ENCODE data around the gene ATF7.
"Not testable (repeated sequence)": the region's sequence is repeated elsewhere in the genome, so short reads cannot be mapped to it uniquely, and the experiment has no call there.

ATF7 gene

DNA sequence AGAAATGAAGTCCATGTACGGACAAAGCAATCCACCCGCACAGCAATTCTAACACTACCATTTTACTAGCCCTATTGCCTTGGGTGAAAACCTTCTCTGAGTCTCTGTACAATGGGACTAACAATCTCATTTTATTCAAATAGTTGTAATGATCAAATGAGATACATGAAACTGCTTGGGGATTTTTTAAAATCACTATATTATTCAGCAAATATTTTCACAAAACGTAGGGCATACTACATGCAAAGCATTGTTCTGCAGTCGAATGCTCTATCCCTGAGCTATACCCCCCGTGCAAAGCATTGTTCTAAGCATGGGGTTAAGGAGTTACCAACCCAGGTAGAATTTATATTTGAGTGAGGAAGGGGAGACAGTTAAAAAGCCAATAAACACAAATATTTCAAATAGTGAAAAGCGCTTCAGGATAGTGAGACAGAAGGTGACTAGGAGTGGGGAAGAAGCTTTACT is 554 bp upstream of the ATF7 start:
- no peak for DNase-seq

DNA sequence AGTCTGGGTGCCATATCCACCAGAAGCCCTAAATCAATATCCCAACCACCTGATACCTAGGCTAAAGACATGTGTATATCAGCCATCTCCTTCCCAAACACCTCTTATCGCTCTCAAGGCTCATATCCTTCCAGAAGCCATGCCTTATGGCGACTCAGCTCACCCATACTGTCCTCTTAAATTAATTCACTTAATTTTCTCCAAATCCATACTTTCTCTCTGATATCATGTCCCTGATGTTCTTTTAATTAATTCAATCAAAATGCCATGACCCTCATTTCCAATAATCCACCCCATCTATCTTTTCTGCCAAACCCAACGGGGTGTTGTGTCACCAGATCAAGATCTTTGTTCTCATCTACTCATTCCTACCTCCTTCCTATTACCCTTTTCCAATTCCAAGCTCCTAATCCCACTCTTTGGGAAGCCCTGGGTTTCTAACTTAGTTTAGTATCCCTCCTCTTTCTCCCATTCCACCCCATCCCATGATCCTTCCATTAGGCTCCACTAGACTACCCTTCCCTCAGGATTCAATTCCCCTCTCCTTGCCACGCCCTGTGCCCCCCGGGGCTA is 723 bp downstream of the ATF7 start:
- no peak for DNase-seq

DNA sequence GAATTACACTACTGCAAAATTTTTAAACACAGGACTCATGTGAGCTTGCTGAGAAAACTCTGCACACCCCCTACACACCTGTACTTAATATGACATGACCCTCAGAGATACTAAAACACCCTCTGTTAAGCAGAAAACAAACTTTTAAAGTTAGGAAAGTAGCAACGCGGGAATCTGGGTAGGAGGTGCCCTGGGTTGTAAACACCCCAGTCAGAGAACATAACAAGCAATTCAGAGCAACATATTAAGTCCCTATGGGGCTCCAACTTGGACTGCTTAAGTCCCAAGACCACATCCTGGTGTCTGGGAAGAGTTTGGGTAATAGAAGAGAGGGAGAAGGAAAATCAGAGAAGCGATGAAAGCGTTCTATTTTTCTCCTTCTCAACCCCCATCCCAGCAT is 1.2 kb downstream of the ATF7 start:
- DNase-seq: no peak

DNA sequence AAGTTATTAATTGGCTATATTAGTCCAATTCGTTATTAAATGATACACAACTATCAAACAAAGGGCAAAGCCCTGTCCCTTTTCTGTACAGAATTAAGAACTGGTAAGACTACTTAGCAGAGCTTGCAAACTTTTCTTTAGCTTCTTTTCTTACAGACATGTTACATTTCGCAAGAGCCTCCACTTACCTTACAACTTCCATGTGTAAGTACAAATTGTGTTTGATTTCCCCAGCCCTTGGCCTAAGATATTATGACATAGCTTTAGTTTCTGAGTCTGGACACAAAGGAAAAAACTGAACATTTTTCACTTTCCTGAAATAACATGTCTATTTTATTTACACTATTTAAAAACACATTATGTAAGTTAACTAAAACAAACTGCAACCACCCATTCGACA is 1.7 kb downstream of the ATF7 start:
- no peak for DNase-seq

DNA sequence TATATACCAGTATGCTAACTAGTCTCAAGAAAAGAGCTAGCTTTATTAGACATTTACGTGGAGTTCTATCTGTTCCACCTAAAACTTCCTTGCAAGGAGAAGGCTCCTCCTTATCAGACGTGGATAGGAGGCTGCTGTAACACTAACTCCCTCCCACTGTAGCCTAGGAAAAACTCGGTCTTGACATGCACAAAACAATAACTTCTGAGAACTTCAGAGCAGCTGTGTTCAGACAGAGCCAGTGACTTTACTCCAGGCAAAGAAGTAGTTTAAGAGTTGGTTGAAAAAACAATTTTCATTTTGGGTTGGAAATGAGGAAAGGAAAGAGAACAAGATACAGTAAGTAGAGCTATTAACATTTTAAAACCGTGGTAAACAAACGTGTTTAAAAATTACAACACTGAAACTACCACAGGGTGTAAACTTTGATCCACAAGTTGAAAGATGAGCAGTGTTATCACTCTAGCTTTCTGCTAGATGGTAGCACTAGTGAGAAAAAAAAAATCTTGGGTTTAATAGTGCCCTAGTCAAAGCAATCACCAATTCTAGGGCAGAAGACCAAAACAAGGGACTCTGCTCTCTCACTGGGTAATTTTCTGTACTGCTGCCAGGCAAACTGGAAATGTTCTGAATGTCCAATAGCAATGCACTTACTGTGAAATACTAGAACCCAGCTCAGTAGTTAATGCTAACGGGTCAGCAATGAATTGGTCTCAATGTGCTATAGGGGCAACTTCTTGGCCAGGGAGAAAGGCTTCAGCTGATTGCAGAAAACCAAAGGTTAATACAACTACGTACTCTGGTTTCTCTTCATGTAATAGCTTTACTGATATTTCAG is 2.4 kb downstream of the ATF7 start:
- no peak for DNase-seq

DNA sequence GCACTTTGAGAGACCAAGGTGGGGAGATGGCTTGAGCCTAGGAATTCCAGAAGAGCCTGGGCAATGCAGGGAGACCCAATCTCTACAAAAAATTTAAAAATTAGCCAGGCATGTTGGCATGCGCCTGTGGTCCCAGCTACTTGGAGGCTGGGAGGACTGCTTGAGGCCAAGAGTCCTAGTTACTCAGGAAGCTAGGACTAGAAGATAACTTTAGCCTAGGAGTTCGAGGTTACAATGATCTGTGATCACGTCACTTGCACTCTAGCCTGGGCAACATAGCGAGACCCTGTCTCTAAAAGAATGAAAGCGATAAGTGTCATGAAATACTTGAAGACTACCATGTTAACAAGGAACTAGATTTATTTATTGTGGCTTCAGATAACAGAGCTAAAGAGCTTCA is 3.5 kb downstream of the ATF7 start:
- no peak for DNase-seq

DNA sequence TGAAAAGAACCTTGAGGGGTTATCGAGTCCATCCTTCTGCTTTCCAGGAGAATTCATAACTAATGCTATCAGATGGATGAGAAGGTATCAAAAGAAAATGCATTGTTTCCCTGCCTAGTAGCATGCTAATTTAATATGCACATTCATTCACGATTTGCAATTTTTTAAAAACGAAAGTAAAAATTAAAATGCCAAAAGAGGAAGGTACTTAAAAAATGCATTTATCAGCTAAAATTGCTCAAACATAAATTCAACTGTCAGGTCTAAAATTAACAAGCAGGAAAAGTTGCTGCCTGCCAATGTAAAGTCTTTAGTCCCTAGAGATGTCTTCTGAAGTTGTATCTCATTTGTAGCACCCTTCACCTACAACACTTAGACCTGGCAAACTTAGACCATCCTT is 7.9 kb downstream of the ATF7 start:
- no peak for DNase-seq

DNA sequence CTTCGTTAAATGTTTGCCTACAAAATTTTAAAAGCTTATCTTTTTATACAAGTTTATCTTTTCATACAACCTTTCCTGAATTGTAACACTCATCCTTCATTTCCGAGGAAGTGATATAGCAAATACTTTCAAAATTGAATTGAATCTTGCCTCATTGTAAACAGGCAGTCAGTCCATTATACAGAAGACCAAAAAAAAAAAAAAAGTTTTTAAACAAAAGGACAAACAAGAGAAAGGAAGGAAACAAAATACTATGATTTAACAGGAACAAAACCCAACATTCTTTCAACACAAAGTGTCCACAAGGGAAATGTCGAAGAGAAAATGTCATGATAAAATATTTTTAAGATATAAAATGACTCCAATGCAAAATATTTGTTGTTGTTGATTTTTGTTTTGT is 8.5 kb downstream of the ATF7 start:
- DNase-seq: no peak

DNA sequence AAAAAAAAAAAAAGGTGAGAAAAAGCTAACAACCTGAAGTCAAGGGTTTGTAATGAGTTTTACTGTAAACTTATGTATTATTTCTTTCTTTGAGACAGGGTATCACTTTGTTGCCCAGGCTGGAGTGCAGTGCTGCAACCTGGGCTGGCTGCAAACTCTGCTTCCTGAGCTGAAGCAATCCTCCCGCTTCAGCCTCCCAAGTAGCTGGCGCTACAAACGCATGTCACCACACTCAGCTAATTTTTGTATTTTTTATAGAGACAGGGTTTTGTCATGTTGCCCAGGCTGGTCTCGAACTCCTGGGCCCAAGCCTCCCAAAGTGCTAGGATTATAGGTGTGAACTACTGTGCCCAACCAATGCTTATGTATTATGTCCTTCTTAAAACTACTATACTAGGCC is 9.2 kb downstream of the ATF7 start:
- DNase-seq: no peak

DNA sequence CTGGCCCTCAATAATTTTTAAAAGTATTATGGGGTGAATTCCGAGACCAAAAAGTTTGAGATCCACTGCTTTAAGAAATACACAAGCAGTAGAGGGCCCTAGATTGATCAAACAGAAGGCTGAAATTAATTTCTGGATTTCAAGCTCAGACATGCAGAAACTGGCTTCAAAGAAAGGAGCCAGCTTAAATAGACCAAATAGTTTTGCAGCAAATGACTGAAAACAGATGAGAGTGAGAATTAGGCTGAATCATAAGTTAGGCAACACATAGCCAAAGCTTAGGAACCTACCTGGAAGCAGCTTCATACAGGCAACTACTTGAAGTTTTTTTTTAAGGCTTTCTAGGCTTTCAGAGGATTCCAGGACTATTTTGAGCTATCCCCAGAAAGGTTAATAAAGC is 12.4 kb downstream of the ATF7 start:
- DNase-seq: no peak

DNA sequence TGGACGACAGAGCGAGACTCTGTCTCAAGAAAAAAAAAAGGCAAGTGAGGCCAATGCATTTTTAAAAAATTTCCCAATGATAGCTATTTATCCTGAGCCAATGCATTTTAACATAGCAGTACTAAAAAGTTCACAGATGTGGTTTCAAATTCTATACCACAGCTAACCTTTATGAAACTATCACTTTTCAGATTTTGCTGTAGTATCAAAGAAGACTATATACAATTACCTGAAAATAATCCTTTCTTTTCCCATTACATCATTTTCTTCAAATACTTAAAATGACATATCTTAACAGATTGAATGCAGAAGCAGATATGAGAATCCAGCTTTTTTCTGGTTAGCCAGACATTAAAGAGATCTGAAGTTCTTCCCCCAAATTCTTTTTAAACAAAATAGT is 13.2 kb downstream of the ATF7 start:
- no peak for DNase-seq

DNA sequence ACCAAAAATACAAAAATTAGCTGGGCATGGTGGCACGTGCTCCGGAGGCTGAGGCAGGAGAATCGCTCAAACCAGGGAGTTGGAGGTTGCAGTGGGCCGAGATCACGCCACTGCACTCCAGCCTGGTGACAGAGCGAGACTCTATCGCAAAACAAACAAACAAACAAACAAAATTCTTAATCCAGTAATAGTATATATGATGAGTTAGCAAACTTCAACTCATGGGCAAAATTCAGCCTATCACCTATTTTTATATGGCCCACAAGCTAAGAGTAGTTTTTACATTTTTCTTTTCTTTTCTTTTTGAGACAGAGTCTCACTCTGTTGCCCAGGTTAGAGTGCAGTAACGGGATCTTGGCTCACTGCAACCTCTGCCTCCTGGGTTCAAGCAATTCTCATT is 14.9 kb downstream of the ATF7 start:
- DNase-seq: no peak

DNA sequence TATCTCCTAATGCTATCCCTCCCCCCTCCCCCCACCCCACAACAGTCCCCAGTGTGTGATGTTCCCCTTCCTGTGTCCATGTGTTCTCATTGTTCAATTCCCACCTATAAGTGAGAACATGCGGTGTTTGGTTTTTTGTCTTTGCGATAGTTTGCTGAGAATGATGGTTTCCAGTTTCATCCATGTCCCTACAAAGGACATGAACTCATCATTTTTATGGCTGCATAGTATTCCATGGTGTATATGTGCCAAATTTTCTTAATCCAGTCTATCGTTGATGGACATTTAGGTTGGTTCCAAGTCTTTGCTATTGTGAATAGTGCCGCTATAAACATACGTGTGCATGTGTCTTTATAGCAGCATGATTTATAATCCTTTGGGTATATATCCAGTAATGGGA is 19.5 kb downstream of the ATF7 start:
- not testable (repeated sequence) for DNase-seq

DNA sequence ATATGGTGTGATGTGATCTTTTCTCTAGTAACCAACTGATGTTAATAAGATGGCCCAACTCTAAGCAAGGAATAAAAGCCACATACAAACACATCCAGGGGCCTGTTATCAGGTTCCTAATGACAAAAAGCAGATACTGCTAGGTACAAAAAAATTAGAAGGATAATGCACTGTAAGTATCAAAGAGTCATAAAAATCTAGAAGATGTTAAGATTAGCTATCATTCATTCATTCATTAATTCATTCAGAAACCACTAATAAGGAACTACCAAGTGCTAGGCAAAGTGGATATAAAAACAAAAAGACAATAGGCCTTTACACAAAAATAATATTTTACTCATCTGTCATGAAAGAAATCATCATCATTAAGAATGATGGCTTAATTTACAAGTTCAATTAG is 21.6 kb downstream of the ATF7 start:
- DNase-seq: no peak

DNA sequence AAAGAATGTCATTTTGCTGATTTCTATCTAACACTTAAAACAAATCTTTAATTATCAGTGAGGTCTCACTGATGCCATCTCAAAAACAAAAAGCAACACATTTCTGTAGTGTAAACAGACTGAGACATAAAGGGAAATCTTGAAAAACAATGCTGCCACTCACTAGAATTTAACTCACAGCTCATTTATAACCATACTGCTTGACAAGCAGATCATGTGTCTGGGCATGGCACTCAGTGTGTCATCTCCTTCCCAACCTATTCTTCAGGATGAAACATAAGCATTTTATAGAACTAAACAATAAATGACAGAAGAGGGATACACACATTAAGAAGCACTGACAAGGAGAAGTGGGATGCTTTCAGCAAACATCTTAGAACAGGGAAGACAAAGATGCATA is 22.4 kb downstream of the ATF7 start:
- no peak for DNase-seq

DNA sequence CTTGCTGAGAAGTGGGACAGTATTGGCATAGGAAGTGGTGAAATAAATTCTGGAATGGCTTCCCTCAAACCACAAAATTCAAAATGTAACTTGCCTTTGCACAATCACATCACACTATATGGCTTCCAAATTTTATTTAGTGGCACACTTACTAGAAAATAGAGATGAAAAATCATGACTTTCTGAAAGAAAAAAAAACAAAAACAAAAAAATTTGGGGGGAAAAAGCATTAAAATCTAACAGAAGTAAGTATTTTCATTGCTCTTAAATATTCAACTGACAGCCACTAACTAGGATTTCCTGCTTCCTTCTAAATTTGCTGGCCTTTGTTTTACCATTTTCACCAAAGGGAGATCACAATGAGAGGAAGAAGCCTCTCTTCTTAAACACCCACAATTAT is 23.0 kb downstream of the ATF7 start:
- no peak for DNase-seq

DNA sequence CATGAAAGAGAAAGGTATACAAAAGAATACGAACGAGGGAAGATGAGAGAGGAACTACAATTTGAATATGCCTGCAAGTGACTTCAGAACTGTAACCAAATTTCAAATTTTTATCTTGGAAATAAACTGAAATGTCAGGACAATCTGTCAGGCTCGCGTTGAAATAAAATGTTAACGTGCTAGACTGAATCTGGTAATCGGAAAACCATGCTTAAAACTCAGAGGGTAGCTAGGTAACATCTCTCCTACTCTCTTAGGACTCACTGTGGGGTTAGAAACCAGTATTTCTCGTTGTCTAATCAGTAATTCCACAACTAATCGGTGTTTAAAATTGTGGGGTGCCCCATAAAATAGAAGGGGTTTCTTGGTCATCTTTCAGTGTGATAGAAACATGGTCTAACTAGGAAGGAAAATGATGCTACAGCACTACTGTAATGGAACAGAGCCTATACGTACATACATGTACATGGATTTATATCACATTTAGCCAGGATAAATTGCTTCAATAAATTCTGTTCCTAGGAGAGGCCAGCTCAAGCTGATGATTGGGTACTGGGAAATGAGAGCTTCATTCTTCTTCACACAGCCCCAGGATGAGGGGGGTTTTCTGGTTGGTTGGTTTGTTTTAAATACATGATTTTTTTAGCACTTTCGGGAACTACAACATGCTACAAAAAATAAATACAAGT is 23.9 kb downstream of the ATF7 start:
- DNase-seq: no peak

DNA sequence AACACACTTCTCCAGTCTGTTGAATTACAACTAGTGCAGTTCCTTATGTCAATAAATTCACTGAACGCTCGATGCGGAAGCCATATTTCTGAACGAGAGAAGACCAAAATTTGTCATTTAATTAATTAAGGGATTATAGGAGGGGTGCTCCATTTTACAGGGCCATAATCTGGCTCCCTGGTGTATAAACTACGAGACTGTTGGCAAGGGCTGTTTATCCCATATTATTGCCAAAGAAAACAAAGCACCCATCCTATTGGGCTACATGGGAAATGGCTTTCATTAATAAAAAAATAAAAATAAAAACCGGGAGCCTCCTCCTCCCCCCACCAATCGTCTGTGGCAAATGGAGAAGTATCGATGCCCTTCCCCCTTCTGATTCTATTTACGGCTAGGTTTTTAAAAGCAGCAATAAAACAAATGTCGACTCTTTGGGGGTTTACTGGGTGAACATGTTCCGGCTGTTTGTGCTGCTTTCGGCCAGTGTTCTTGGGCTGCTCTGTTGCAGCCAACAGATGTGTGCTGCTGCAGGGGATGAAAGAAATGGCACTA is 24.8 kb downstream of the ATF7 start:
- DNase-seq: no peak

DNA sequence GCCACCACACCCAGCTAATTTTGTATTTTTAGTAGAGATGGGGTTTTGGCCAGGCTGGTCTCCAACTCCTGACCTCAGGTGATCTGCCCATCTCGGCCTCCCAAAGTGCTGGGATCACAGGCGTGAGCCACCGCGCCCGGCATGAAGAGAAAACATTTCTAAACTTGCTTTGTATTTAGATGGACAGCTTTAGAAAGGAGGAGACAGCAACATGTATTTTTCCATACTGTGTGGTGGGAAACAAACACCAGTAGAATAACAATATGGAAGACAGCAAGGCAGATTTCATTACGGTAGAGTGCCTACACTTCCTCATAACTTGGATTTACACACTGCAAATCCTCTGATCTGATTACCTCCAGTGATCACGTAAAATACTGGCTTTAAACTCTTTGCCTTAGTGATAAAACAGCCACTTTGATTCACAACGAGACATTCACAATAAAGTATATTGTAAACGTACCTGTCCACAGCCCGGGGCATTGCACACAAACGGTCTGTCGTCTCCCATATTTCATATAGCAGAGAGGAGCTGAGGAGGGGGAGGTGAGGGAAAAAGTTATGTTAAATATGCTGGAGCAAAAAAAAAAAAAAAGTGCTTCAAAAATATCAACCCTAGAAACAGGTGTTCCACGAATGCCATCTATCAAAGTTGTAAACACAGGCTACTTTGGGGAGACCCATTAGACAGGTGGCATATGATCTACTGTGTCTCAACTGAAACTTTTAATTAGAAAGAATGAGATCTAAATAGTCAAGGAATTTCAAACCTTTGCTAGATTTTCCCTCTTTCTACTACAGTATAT is 25.5 kb downstream of the ATF7 start:
- DNase-seq: no peak

DNA sequence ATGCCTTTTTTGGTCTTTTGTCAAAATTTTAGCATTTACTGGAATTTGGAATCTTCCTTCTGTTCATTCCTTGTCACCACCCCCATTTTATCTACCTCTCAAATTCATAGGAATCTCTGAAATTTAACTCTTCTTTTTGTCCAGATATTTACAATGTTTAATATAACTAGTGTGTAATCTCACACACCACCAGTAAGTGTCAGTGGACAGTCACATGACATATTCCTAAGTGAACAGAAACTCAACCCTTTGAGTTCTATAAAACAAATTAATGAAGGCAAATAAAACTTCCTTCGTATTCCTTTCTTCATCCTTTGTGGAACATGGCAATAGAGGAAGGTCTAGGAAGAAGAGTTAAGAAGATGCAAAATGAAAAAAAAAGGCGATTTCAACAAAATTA is 26.6 kb downstream of the ATF7 start:
- no peak for DNase-seq

DNA sequence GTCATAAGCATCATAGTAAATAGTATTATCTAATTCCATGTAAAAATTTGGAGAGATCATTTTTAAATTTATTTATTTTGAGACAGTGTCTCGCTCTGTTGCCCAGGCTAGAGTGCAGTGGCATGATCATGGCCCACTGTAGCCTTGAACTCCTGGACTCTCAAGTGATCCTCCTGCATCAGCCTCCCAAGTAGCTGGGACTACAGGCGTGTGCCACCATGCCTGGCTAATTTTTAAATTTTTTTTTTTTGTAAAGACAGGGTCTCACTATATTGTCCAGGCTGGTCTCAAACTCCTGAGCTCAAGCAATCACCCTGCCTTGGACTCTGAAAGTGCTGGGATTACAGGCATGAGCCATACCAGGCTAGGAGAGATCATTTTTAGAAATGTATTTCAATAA is 27.2 kb downstream of the ATF7 start:
- DNase-seq: not testable (repeated sequence)

DNA sequence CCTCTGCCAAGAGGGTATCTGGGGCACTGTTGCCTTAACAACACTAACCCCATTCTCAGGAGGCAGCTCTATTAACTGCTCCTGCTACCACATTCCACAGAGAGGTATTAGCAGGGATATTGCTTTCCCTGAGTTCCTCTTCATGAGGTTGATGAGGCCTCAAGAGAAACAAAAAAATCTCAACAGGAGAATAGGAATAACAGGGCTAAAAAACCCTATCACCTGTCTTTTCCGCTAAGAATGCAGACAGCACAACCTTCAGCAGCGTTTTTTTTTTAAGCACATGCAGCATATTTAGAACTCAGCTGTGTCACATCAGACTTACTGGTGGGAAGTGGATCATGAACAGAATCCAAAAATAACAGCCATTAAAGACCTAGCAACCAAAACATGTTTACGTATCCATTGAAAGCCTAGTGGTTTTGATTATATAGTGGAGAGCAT is 29.2 kb downstream of the ATF7 start:
- no peak for DNase-seq
